Chondrocyte (in vitro differentiated cells): Measurements from ENCODE around the gene ARHGAP15. TPM values are rescaled to one million over a fixed set of nuclear protein-coding genes. Genes with fewer than 3 reads are reported as not detected.

Source experiments
- DNase-seq: peaks from one replicate; pipeline ENCODE4 v3.0.0; 2021; ENCODE audit warnings: mixed read lengths, low spot score
- H3K27ac Mint-ChIP-seq: one replicate; pipeline ENCODE4 v1.8.0; 2021; ENCODE audit warnings: mild to moderate bottlenecking, moderate library complexity, mixed read lengths; ENCODE audit not compliant: unreplicated experiment
- H3K27me3 Mint-ChIP-seq: 2 replicates; pipeline ENCODE4 v1.8.0; 2021; ENCODE audit warnings: low read depth, mixed read lengths
- H3K36me3 Mint-ChIP-seq: 2 replicates; pipeline ENCODE4 v1.8.0; 2021; ENCODE audit warnings: low read depth, mixed read lengths
- H3K4me1 Mint-ChIP-seq: 2 replicates; pipeline ENCODE4 v1.8.0; 2021; ENCODE audit warnings: low read depth, mild to moderate bottlenecking, mixed read lengths
- H3K4me3 Mint-ChIP-seq: one replicate; pipeline ENCODE4 v1.8.0; 2021; ENCODE audit warnings: mild to moderate bottlenecking, moderate library complexity, mixed read lengths; ENCODE audit not compliant: unreplicated experiment
- H3K9me3 Mint-ChIP-seq: 2 replicates; pipeline ENCODE4 v1.8.0; 2021; ENCODE audit warnings: low read depth, mixed read lengths
- CTCF ChIP-seq: fragments of 200-600 bp; sonication (generic); IDR thresholded peaks from 2 replicates; pipeline ENCODE4 v1.5.0; 2021; ENCODE audit warnings: antibody characterized with exemption, mild to moderate bottlenecking, moderate library complexity
- total RNA-seq: library from RNA; stranded (reverse); gene quantifications from 3 replicates; pipeline ENCODE4 v1.2.1, GENCODE V29; 2021

Gene ARHGAP15
- total RNA-seq, 1 donor from 2014 or later = 0.42 TPM

- H3K27me3 Mint-ChIP-seq = no peaks in the 10 kb centered on the region
- H3K4me3 Mint-ChIP-seq = no peak overlapping the region
- H3K36me3 Mint-ChIP-seq = no peaks in the 10 kb centered on the region
- H3K4me1 Mint-ChIP-seq = peaks cover 17% of the 10 kb centered on the region
- DNase-seq = no peak
- no peak overlapping the region for H3K27ac Mint-ChIP-seq
- TF ChIP-seq CTCF = no peak
- no peaks in the 10 kb centered on the region for H3K9me3 Mint-ChIP-seq
Measured at GRCh38 chr2:143701785-143702184, 572.6 kb downstream of the ARHGAP15 start.

- no peaks in the 10 kb centered on the region for H3K27me3 Mint-ChIP-seq
- no peak overlapping the region for H3K27ac Mint-ChIP-seq
- H3K36me3 Mint-ChIP-seq = no peaks in the 10 kb centered on the region
- H3K4me1 Mint-ChIP-seq = peaks cover 17% of the 10 kb centered on the region
- no peak overlapping the region for H3K4me3 Mint-ChIP-seq
- H3K9me3 Mint-ChIP-seq = no peaks in the 10 kb centered on the region
- DNase-seq = no peak
- TF ChIP-seq CTCF = no peak
Measured at GRCh38 chr2:143702931-143703330, 573.7 kb downstream of the ARHGAP15 start.

GRCh38 chr2:143704451-143705106, 575.4 kb downstream of the ARHGAP15 start:
- DNase-seq = no peak
- H3K27ac Mint-ChIP-seq = no peak overlapping the region
- H3K27me3 Mint-ChIP-seq = no peaks in the 10 kb centered on the region

GRCh38 chr2:143705108-143705707, 576.0 kb downstream of the ARHGAP15 start:
- DNase-seq = no peak
- peaks cover 30% of the 10 kb centered on the region for H3K4me1 Mint-ChIP-seq
- no peaks in the 10 kb centered on the region for H3K36me3 Mint-ChIP-seq
- H3K27ac Mint-ChIP-seq = peak overlapping the region; percentile 49
- H3K4me3 Mint-ChIP-seq = no peak overlapping the region
- no peak for TF ChIP-seq CTCF
- H3K9me3 Mint-ChIP-seq = no peaks in the 10 kb centered on the region
- H3K27me3 Mint-ChIP-seq = no peaks in the 10 kb centered on the region

More at GRCh38 chr2:143704451-143705106, 575.4 kb downstream of the ARHGAP15 start:
- H3K4me3 Mint-ChIP-seq = no peak overlapping the region
- no peaks in the 10 kb centered on the region for H3K9me3 Mint-ChIP-seq
- no peak for TF ChIP-seq CTCF
- H3K4me1 Mint-ChIP-seq = peaks cover 27% of the 10 kb centered on the region
- no peaks in the 10 kb centered on the region for H3K36me3 Mint-ChIP-seq

GRCh38 chr2:143706354-143706753, 577.1 kb downstream of the ARHGAP15 start:
- TF ChIP-seq CTCF = no peak
- Mint-ChIP-seq H3K36me3 (no peaks in the 10 kb centered on the region), H3K4me3 (no peak overlapping the region), H3K27me3 (no peaks in the 10 kb centered on the region), H3K27ac (no peak overlapping the region), H3K4me1 (peaks cover 21% of the 10 kb centered on the region), H3K9me3 (peaks cover 3% of the 10 kb centered on the region)
- no peak for DNase-seq
